M059J (cell line): ENCODE measurements around the gene CAPN13. TPM values are rescaled to one million over a fixed set of nuclear protein-coding genes. Genes with fewer than 3 reads are reported as not detected.

Source experiments
- DNase-seq: peaks from one replicate; pipeline ENCODE4 v3.0.0-alpha.2; 2012; ENCODE audit warnings: low read depth
- total RNA-seq: library from RNA; depleted of rRNA; stranded (reverse); fragments of >200 nt; shearing (Covaris generic); gene quantifications from 2 replicates; pipeline ENCODE4 v1.2.3, GENCODE V29; 2014

The CAPN13 gene
- total RNA-seq, 1 experiment from 2014 or later: not detected

- DNase-seq: no peak
Observed at GRCh38 chr2:30730736-30731647, 76.3 kb downstream of the CAPN13 start.

GRCh38 chr2:30729031-30729430, 78.2 kb downstream of the CAPN13 start:
- no peak for DNase-seq

GRCh38 chr2:30722936-30723725, 84.1 kb downstream of the CAPN13 start:
- DNase-seq: no peak

GRCh38 chr2:30721668-30722647, 85.3 kb downstream of the CAPN13 start:
- no peak for DNase-seq

- DNase-seq: no peak
Observed at GRCh38 chr2:30721241-30721640, 86.0 kb downstream of the CAPN13 start.

GRCh38 chr2:30717081-30717650, 90.1 kb downstream of the CAPN13 start:
- no peak for DNase-seq

- no peak for DNase-seq
Observed at GRCh38 chr2:30716123-30716900, 90.9 kb downstream of the CAPN13 start.

- DNase-seq: peak; percentile 43
Observed at GRCh38 chr2:30714811-30715709, 92.2 kb downstream of the CAPN13 start.

GRCh38 chr2:30713698-30714097, 93.5 kb downstream of the CAPN13 start:
- no peak for DNase-seq

- DNase-seq: peak; percentile 82
Observed at GRCh38 chr2:30711646-30712085, 95.6 kb downstream of the CAPN13 start.

GRCh38 chr2:30710461-30710860, 96.8 kb downstream of the CAPN13 start:
- DNase-seq: no peak

GRCh38 chr2:30710016-30710415, 97.2 kb downstream of the CAPN13 start:
- no peak for DNase-seq

- no peak for DNase-seq
Observed at GRCh38 chr2:30709516-30709915, 97.7 kb downstream of the CAPN13 start.

- DNase-seq: peak; percentile 5
Observed at GRCh38 chr2:30708491-30709290, 98.6 kb downstream of the CAPN13 start.

- DNase-seq: no peak
Observed at GRCh38 chr2:30707304-30707903, 99.8 kb downstream of the CAPN13 start.

- peak; percentile 65 for DNase-seq
Observed at GRCh38 chr2:30706534-30707303, 100.5 kb downstream of the CAPN13 start.
